Measurements from ENCODE around the gene TIGD1.

TIGD1 gene

DNA sequence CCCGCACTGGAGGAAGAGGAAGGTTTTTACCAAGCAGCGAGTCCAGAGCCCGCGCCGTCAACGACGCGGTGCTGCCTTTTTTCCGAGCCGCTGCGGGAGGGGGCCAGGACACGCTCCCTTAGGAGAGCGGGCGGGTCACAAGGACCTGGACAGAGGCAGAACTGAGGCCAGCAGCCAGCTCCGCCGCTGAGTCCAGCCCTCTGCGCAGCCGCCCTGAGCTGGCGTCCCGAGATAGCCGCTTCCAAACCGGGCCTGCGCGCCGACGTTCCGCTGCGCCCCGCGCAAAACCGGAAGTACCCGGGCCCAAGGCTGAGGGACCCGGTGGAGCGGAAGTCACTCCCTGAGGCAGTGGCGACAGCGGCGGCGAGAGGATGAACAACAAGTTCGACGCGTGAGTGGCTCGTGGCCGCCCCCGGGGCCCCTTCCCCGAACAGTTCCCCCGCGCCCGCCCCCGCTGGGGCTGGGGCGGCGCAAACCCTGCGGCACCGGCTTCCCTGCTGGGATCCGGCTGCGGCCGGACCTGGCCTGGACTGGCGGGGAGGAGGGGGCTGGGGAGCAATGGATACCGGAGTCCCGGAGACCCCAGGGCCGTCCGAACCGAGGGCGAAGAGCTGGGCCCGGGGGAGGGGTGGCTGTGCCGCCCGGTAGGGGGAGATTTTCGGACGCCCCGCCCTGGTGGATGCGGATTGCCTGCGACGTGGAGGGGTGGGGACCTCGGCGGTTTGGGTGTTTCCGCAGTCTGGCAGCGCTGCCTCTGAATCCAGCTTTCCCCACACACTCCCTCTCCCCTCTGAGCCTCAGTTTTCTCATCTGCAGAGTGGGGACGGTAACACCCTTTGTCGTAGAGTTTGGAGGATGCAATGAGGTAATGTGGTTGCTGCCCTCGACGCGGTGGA lies at the start of gene TIGD1, which contains the start of gene EIF4E2:
Gene TIGD1, minus strand, starts transcription at position 204 of the 896 bp plus-strand sequence. CDS start 675 bp downstream, outside the sequence.
Gene EIF4E2, plus strand, starts transcription at position 336 of the 896 bp plus-strand sequence. Its CDS starts 36 bp downstream, at position 372.
- H3K4me1 ChIP-seq (ENCODE audit: control insufficient read depth, insufficient read depth, low read length), result peaks cover 15% of the 10 kb centered on the region
- H3K4me3 ChIP-seq (ENCODE audit: low read length), result peak within 1 kb of the TSS; percentile 39
- no peaks in the 10 kb centered on the region for H3K9me3 ChIP-seq (ENCODE audit: control insufficient read depth, low read length)
- peak within 1 kb of the TSS; percentile 84 for H3K9ac ChIP-seq (ENCODE audit: low read length)
- no peaks in the 10 kb centered on the region for H3K27me3 ChIP-seq (ENCODE audit: control insufficient read depth, insufficient read depth, low read length)
- H3K36me3 ChIP-seq (ENCODE audit: control insufficient read depth, insufficient read depth, low read length), result no peaks in the 10 kb centered on the region

DNA sequence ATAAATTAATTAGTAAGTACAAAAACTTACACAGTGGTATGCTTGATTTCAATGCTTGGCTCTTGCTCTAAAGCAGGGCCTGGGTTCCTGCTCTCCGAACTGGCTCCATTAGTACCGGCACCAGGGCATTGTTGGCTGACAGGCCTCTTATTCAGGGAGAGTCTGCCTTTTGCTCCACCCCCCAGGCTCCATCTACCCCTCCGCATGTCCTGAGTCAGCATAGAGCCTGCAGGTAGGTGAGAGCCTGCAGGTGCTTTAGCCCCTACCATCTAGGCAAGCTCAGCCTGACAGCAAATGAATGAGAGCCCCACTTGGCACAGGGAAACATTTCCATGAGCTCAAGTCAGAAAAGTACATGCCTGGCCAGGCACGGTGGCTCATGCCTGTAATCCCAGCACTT lies 47.9 kb upstream of the TIGD1 start:
- Histone ChIP-seq H3K27me3 (ENCODE audit: control insufficient read depth, insufficient read depth, low read length) (no peaks in the 10 kb centered on the region), H3K36me3 (ENCODE audit: control insufficient read depth, insufficient read depth, low read length) (no peaks in the 10 kb centered on the region), H3K9ac (ENCODE audit: low read length) (no peak overlapping the region), H3K9me3 (ENCODE audit: control insufficient read depth, low read length) (no peaks in the 10 kb centered on the region), H3K4me3 (ENCODE audit: low read length) (no peak overlapping the region), H3K4me1 (ENCODE audit: control insufficient read depth, insufficient read depth, low read length) (peaks cover 16% of the 10 kb centered on the region)

DNA sequence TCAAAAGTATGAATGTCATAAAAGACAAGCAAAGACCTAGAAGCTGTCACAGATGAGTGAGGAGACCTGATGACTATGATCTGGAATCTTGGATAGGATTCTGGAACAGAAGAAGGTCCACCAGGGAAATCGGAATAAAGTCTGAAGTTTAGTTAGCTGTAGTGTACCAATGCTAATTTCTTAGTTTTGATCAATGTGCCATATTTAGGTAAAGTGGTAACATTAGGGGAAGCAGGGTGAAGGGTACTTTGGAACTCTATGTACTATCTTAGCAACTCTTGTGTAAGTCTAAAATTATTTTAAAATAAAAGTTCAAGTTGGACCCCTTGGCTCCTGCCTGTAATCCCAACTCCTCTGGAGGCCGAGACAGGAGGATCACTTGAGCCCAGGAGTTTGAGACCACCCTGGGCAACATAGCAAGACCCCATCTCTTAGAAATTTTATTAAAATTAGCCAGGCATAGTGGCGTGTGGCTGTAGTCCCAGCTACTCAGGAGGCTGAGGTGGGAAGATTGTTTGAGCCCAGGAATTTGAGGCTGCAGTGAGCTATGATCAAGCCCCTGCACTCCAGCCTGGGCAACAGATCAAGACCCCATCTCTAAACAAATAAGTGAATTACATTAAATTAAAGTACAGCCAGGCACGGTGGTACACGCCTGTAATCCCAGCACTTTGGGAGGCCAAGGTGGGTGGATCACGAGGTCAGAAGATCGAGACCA lies 47.2 kb upstream of the TIGD1 start:
- no peak overlapping the region for H3K4me3 ChIP-seq (ENCODE audit: low read length)
- no peak overlapping the region for H3K9ac ChIP-seq (ENCODE audit: low read length)
- H3K4me1 ChIP-seq (ENCODE audit: control insufficient read depth, insufficient read depth, low read length), result peaks cover 24% of the 10 kb centered on the region
- no peaks in the 10 kb centered on the region for H3K9me3 ChIP-seq (ENCODE audit: control insufficient read depth, low read length)
- no peaks in the 10 kb centered on the region for H3K27me3 ChIP-seq (ENCODE audit: control insufficient read depth, insufficient read depth, low read length)
- H3K36me3 ChIP-seq (ENCODE audit: control insufficient read depth, insufficient read depth, low read length), result no peaks in the 10 kb centered on the region

DNA sequence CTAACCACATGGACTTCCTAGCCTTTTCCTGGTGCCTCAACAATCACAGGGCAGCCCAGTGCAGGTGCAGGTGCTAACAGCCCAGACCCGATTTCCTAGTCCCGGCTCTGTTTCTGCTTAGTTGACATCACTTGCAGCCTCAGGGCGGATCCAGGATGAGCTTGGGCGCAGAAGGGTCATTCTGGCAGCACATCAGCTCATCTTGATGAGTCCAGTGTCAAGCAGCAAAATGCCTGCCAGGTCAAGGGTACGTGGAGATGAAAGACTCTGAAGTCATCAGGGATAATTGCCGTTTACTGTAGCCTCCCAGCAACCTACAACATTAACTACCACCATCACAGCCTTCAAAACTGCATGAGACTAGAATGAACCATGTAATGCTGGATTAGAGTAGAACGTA lies 43.6 kb upstream of the TIGD1 start:
- Histone ChIP-seq H3K36me3 (ENCODE audit: control insufficient read depth, insufficient read depth, low read length) (no peaks in the 10 kb centered on the region), H3K9ac (ENCODE audit: low read length) (no peak overlapping the region), H3K27me3 (ENCODE audit: control insufficient read depth, insufficient read depth, low read length) (no peaks in the 10 kb centered on the region), H3K9me3 (ENCODE audit: control insufficient read depth, low read length) (no peaks in the 10 kb centered on the region), H3K4me1 (ENCODE audit: control insufficient read depth, insufficient read depth, low read length) (peaks cover 32% of the 10 kb centered on the region), H3K4me3 (ENCODE audit: low read length) (no peak overlapping the region)

DNA sequence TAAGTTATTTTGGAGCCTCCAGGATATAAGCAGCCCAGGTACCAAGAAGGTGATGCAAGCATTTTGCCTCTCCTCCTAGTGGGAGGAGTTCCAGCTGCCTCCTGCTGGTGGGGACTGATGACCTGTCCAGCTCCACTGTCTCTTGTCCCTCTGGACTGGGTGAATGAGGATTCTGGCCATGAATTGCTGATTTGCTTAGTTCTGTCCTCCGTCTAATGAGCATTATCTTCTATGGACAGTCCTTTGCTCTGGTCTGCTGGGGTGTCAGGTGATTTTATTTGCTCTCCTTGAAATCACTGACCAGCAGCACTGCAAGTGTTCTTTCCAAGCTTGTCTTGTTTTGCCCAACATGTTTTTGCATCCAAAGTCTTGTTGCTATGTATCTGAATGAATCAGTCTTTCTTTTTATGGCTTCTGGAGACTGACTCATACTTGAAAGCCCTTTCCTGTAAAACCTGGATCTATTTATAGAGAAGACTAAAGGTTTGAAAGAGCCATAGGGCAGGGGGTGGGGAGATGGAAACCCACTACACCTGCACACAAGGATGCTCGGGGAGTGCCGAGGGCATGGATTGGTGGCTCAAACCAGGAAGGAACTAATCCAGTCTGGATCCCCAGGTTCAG lies 42.5 kb upstream of the TIGD1 start:
- Histone ChIP-seq H3K4me1 (ENCODE audit: control insufficient read depth, insufficient read depth, low read length) (peaks cover 37% of the 10 kb centered on the region), H3K9me3 (ENCODE audit: control insufficient read depth, low read length) (no peaks in the 10 kb centered on the region), H3K9ac (ENCODE audit: low read length) (no peak overlapping the region), H3K27me3 (ENCODE audit: control insufficient read depth, insufficient read depth, low read length) (no peaks in the 10 kb centered on the region), H3K36me3 (ENCODE audit: control insufficient read depth, insufficient read depth, low read length) (no peaks in the 10 kb centered on the region), H3K4me3 (ENCODE audit: low read length) (no peak overlapping the region)

DNA sequence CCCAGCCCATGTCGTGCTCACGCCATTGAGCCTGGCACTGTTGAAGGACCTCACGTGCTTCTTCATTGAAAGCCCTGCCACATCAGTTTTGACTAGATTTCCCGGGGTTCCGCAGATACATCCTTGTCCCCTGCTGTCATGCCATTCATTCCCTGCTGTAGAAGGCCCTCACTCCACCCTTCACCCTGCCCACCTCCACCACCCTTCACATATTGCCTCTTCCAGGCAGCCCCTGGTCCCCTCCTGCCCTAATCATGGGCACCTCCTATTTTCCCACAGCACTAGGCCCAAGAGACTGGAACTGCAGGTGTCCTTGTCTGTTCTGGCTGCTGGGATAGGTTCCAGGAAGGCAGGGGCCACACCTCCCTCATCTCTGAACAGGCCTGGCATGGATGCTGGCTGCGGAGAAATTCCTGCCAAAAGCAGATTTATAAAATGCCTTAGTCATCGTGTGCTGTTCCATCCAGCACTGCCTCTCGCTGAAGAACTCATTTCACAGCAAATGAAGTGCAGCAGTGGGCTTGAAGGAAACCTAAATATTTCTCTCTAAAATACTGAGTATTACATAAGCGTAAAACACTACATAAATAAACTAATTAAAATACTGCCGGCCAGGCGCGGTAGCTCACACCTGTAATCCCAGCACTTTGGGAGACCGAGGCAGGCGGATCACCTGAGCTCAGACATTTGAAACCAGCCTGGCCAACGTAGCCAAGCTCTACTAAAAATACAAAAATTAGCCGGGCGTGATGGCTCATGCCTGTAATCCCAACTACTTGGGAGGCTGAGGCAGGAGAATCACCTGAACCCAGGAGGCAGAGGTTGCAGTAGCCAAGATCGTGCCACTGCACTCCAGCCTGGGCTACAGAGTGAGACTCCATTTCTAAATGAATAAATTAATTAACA lies 38.6 kb upstream of the TIGD1 start:
- H3K4me3 ChIP-seq (ENCODE audit: low read length), result no peak overlapping the region
- H3K4me1 ChIP-seq (ENCODE audit: control insufficient read depth, insufficient read depth, low read length), result peaks cover 27% of the 10 kb centered on the region
- H3K27me3 ChIP-seq (ENCODE audit: control insufficient read depth, insufficient read depth, low read length), result no peaks in the 10 kb centered on the region
- no peaks in the 10 kb centered on the region for H3K9me3 ChIP-seq (ENCODE audit: control insufficient read depth, low read length)
- no peaks in the 10 kb centered on the region for H3K36me3 ChIP-seq (ENCODE audit: control insufficient read depth, insufficient read depth, low read length)
- no peak overlapping the region for H3K9ac ChIP-seq (ENCODE audit: low read length)

DNA sequence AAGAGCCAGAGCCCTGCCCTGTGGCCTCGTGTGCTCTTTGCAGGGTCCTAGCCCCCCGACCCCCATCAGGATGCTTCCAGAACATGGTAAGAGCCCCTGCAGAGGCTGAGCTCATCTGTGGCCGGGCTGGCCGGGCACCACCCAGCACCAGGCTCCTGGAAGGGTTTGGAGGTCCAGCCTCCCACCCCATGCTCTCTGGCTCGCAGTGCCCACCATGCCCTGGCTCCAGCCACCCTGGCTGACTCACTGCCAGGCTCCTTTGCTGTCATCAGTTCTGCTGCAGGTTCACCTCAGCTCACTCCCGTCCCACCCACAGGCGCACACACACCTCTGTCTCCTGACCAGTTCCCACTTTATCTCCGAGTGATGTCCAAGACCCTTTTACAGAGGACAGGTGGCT lies 37.7 kb upstream of the TIGD1 start:
- no peaks in the 10 kb centered on the region for H3K27me3 ChIP-seq (ENCODE audit: control insufficient read depth, insufficient read depth, low read length)
- no peak overlapping the region for H3K9ac ChIP-seq (ENCODE audit: low read length)
- no peaks in the 10 kb centered on the region for H3K9me3 ChIP-seq (ENCODE audit: control insufficient read depth, low read length)

DNA sequence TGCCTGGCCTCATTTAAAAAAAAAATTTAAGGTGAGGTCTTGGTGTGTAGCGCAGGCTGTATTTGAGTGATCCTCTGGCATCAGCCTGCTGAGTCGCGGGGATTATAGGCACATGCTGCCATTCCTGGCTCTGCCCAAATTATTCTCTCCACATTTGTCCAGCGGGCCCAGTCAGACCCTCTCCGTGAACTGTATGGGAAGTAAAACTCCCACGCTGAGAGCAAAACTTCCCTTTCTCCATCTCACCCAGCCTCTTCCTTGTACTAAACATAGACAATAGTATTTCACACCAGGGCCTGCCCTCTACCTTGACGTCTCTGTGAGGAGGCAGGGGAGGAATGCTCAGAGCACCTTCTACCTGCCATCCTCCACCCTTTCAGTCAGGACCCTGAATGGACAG lies 37.2 kb upstream of the TIGD1 start:
- Histone ChIP-seq H3K4me1 (ENCODE audit: control insufficient read depth, insufficient read depth, low read length) (peaks cover 13% of the 10 kb centered on the region), H3K9me3 (ENCODE audit: control insufficient read depth, low read length) (no peaks in the 10 kb centered on the region), H3K27me3 (ENCODE audit: control insufficient read depth, insufficient read depth, low read length) (no peaks in the 10 kb centered on the region), H3K36me3 (ENCODE audit: control insufficient read depth, insufficient read depth, low read length) (no peaks in the 10 kb centered on the region), H3K4me3 (ENCODE audit: low read length) (no peak overlapping the region), H3K9ac (ENCODE audit: low read length) (no peak overlapping the region)

More for the DNA sequence above, 37.7 kb upstream of the TIGD1 start:
- Histone ChIP-seq H3K4me3 (ENCODE audit: low read length) (no peak overlapping the region), H3K4me1 (ENCODE audit: control insufficient read depth, insufficient read depth, low read length) (peaks cover 18% of the 10 kb centered on the region), H3K36me3 (ENCODE audit: control insufficient read depth, insufficient read depth, low read length) (no peaks in the 10 kb centered on the region)

DNA sequence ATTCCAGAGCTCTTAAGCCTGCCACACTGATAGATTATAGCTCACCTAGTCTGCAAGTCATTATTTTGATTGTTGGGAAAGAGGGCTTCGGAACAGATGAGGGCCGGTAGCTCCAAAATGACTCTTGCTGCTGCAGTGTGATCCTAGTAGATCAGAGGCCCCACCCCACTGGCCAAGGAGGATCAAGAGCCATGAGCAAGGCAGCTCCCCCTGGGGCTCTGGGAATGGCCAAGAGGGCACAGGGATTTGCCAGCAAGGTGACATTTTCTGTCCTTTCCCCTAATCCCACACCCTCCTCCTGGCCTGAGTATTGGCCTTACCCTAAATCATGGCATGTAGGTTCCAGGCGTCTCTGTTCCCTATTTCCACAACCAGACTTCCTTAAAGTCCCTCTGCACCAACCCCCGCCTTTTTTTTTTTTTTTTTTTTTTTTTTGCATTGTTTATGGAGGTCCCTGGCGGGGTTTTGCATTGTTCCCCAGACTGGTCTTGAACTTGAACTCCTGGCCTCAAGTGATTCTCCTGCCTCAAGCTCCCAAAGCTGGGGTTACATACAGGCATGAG lies 36.7 kb upstream of the TIGD1 start:
- H3K27me3 ChIP-seq (ENCODE audit: control insufficient read depth, insufficient read depth, low read length), result no peaks in the 10 kb centered on the region
- H3K4me1 ChIP-seq (ENCODE audit: control insufficient read depth, insufficient read depth, low read length), result peaks cover 12% of the 10 kb centered on the region
- H3K4me3 ChIP-seq (ENCODE audit: low read length), result no peak overlapping the region
- no peaks in the 10 kb centered on the region for H3K9me3 ChIP-seq (ENCODE audit: control insufficient read depth, low read length)
- no peak overlapping the region for H3K9ac ChIP-seq (ENCODE audit: low read length)
- H3K36me3 ChIP-seq (ENCODE audit: control insufficient read depth, insufficient read depth, low read length), result no peaks in the 10 kb centered on the region

DNA sequence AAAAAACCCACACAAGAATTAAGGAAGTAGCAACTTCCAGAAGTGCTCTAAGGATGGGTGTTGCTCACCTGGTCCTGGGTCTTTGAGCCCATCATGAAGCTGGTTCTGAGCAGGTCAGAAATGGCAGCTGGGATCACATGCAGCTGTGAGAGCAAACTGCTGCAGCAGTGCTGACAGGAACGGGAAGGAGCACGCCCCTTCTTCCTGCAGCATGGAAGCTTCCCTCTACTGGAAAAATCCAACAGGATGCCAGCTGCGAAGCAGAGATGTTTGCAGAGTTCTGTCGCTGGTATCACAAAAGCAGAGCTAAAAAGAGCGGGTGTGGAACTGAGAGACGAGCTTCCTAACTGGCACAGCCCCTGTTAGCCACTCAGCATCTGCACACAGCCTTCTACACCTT lies 33.9 kb upstream of the TIGD1 start:
- Histone ChIP-seq H3K36me3 (ENCODE audit: control insufficient read depth, insufficient read depth, low read length) (no peaks in the 10 kb centered on the region), H3K4me3 (ENCODE audit: low read length) (no peak overlapping the region), H3K27me3 (ENCODE audit: control insufficient read depth, insufficient read depth, low read length) (no peaks in the 10 kb centered on the region)

DNA sequence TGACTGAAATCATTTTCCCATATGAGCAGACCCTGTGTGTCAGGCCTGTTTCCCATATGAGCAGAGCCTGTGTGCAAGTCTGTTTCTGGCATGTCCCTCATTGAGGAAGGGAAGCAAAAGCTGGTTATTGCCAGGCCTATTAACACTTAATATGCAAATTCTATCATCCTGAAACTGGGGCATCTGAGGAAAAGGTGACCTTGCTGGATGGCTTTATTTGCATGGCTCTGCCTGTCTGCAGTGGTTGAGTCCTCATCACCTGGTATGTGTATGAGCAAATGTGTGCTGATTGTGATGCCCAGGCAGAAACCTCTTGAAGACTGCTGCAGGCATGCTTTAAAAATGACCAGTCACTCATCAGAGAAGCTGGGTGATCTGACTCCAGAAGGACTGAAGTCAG lies 31.4 kb upstream of the TIGD1 start:
- no peaks in the 10 kb centered on the region for H3K27me3 ChIP-seq (ENCODE audit: control insufficient read depth, insufficient read depth, low read length)
- no peaks in the 10 kb centered on the region for H3K36me3 ChIP-seq (ENCODE audit: control insufficient read depth, insufficient read depth, low read length)
- no peak overlapping the region for H3K4me3 ChIP-seq (ENCODE audit: low read length)
- peaks cover 25% of the 10 kb centered on the region for H3K4me1 ChIP-seq (ENCODE audit: control insufficient read depth, insufficient read depth, low read length)
- H3K9me3 ChIP-seq (ENCODE audit: control insufficient read depth, low read length), result no peaks in the 10 kb centered on the region
- H3K9ac ChIP-seq (ENCODE audit: low read length), result no peak overlapping the region

More for the DNA sequence above, 33.9 kb upstream of the TIGD1 start:
- Histone ChIP-seq H3K4me1 (ENCODE audit: control insufficient read depth, insufficient read depth, low read length) (peaks cover 29% of the 10 kb centered on the region), H3K9ac (ENCODE audit: low read length) (no peak overlapping the region), H3K9me3 (ENCODE audit: control insufficient read depth, low read length) (no peaks in the 10 kb centered on the region)
